GM18907 (cell line): ENCODE data around the gene SLC2A5.
"Not testable (repeated sequence)": the region's sequence is repeated elsewhere in the genome, so short reads cannot be mapped to it uniquely, and the experiment has no call there.

Experiments
- ATAC-seq: cut with Tn5 transposase; IDR thresholded peaks from one replicate; pipeline ENCODE4 v1.9.1; 2021; ENCODE audit warnings: mild to moderate bottlenecking, moderate library complexity; ENCODE audit not compliant: unreplicated experiment

Gene SLC2A5

DNA sequence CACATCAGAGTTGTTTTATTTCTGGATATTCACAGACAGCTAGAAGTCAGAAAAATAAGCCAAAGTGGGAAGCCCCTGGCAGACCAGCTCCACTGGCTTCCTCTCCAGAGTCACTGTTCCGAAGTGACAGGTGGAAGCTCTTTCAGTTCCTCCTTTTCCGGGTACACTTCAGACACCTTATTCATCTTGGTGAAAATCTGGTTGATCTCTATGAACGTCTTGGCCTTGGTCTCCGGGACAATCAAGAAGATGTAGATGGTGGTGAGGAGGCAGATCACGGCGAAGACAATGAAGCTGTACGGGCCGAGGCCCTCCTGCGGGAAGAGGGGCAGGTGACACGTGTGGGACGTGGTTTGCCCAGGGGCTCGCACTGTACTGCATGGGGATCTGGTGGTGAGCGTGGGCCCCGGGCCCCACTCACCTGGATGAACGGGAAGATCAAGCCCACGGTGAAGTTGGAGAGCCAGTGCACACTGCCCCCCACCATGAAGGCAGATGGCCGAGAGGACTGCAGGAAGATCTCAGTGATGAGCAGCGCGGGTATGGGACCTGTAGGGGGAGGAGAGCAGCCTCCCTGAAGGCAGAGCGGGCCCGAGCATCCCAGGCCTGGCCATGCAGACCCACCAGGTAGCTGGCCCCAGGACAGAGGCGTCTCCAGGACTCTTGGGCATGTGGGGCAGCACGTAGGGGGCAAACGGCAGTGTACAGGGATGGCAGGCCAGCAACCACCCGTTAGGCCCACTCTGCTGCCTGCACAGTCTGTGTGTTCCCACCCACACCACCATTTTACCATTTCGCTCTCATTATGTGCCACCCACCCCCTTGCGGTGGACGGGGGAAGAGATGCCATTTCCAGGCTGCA, 31.7 kb downstream of the SLC2A5 start:
- ATAC-seq: no peak

GRCh38 chr1:9035226-9035625, 34.2 kb downstream of the SLC2A5 start:
- ATAC-seq: no peak

DNA sequence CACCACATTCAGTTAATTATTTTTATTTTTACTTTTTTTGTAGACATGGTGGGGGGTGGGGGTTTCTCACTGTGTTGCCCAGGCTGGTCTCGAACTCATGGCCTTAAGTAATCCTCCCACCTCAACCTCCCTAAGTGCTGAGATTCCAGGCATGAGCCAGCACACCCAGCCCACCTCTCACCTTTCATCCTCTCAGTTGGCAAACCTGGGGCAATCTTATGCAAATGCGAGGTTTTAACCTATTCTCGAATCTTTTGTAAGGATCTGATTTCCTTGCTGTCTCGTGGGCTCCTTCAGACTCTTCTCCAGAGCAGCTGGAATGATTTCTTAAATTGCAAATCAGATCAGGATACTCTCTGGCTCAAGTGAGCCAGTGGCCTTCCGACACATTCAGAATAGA, 36.1 kb downstream of the SLC2A5 start:
- ATAC-seq: no peak

DNA sequence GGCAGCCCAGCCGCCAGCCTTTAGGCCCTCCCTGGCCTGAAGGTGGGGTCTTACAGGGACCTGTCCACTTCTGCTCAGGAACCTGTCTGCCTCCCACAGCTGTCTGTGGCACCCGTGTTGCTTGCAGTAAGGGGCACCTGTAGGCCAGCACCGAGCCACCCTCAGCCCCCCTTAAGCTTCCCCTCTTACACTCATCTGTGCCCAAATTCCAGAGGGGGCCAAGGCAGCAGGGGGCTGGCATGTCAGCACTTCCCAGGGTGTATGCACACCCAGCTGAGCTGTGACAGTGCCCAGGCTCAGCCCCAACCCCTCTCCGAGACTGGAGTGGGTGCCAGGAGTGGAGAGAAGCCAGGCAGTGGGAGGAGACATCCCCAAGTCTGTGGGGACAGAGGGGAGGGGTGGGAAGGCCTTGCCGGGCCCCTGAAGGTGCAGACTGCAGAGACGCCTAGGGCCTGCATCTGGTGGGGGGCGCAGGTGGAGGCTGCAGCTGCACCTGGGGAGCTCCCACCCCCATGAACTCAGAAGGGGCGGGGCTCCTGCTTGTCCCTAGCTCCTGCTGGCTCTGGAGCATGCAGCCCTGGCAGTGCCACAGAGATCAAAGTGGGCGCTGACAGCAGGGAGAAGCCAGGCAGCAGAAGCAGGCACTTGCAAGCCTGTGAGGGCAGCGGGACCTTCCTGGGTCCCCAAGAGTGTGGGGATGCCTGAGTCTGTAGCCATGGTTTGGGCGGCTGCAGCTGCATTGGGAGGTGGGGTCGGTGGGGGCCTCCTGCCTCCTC, 37.8 kb downstream of the SLC2A5 start:
- ATAC-seq: no peak

DNA sequence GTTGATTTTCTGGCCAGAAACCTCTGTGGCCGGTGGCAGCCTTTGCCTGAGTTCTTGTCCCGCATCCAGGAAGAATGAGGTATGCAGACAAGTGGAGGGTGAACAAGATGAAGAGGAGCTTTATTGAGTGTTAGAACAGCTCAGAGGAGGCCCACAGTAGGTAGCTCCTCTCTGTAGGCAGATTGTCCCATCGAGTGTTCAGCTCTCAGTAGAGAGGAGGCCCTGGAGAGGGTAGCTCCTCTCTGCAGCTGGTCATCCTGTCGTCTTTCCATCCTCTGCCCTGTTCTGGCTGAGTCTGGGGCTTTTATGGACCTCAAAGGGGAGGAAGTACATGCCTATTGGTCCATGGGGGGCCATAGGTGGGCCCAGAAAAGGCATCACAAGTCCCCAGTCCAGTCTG, 38.4 kb downstream of the SLC2A5 start:
- not testable (repeated sequence) for ATAC-seq

DNA sequence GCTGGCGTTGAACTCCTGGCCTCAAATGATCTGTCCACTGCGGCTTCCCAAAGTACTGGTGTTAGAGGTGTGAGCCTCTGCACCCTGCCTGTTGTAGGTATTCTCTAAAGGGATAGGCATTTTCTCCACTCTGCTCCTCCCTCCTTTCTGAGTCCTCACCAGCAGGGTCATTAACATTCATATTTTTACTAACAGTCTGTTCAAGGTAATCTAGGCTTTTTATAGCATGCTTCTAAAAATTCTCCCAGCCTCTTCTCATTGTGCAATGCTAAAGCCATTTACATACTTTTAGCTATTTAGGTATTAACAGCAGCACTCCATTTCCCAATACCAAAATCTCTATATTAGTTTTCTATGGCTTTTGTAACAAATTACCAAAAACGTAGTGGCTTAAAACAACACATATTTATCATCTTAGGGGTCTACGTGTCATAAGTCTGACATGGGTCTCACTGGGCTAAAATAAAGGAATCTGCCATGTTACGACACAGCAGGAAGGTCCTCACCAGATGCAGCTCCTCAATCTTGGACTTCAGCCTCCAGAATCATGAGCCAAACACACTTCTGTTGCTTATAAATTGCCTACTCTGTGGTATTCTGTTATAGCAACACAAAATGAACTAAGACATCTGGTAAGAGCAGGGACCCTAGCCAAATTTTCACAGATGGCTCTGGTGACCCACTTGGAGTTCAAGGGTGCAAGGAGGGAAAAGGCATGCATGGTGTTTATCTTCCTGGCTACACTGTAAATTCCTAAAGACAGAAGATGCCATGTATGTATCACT, 40.3 kb downstream of the SLC2A5 start:
- no peak for ATAC-seq

GRCh38 chr1:9027307-9027706, 42.1 kb downstream of the SLC2A5 start:
- ATAC-seq: no peak

DNA sequence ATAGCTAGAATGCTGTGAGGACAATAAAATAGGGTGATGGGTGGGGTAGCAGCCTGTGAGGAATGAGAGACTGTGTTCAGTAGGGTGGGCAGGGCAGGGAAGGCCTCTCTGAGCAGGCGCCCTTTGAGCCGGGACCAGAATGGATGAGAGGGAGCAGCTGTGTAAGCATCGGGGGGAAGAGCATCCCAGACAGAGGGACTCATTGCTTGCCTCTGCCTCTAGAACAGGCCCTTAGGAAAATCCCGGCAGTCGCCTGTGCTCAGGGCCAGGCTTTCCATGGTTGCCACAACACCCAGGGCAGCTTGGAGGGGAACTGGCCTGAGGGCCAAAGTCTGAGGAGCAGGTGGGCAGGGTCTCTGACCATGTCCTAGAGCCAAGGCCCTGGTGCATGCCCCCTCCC, 44.0 kb downstream of the SLC2A5 start:
- no peak for ATAC-seq

DNA sequence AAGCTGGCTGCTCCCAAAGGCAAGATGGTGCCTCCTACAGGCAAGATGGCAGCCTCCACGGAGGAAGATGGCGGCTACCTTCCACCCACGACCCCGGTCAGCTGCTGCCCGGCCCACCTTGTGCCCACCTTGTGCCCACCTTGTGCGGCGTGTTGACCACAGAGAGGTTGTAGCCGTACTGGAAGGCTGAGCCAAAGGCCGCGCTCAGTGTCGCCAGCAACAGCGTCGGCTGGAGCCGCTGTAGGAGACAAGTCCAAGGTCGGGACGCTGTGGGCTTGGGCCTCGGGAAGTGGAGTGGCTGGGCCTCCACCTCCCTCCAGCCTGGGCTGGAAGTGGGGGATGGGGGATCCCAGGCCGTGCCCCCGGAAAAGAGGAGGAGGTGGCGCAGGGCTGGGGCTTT, 44.6 kb downstream of the SLC2A5 start:
- no peak for ATAC-seq

DNA sequence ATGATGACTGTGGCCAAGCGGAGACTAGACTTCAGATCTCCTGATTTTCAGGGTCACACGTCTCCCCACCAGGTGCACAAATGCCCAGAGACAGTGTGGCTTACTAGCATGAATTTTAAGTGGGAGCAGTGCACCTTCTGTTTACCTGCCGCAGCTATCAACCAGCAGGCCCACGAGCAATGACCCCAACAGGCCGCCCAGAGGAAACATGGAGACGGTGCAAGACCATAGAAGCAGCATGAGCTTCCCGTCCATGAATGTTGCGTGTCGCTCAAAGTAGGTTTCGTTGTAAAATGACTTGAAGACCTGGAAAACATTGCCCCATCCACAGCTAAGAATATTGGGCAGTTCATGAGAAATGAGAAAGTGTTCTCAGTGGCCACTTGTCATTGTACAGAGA, 46.7 kb downstream of the SLC2A5 start:
- no peak for ATAC-seq

GRCh38 chr1:9022026-9022738, 47.3 kb downstream of the SLC2A5 start:
- not testable (repeated sequence) for ATAC-seq

DNA sequence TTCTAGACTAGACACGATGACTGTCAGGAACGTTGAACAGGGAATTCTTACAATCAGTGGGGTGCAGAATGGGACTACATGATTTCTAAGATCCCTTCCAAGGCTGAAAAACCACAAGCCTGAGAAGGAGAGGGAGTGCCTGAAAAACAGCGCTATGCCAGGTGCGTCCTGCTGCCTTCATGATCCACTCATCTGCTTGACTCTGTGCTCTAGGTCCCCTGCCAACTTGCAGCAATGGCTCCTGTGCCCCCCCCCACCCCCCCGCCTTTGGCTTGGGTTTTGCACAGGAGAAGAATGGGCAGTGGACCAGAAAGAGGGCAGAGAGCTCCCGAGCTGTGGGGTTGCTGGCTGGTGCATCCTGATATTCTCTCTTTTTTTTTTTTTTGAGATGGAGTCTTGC, 49.1 kb downstream of the SLC2A5 start:
- ATAC-seq: no peak

GRCh38 chr1:9019896-9020295, 49.5 kb downstream of the SLC2A5 start:
- no peak for ATAC-seq

DNA sequence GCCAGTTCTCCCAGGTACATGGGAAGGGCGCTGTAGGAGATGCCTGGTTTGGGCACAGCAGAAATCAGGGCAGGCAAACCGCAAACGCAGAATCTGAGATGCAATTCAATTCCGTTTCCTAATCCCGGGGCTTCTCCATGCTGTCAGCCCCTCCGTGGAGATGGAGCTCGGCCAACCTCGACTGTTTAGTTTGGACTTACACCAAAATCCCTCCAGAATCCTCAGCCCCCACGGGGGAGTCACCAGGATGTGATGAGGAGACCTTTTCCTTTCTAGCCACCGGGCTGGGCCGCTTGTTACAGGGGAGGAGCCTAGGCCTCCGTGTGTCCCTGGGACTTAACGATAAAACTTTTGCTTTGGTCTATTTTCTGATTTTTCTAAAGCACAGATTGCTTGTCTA, 51.1 kb downstream of the SLC2A5 start:
- no peak for ATAC-seq

- ATAC-seq: no peak
Measured at GRCh38 chr1:9016455-9016854, 53.0 kb downstream of the SLC2A5 start.

DNA sequence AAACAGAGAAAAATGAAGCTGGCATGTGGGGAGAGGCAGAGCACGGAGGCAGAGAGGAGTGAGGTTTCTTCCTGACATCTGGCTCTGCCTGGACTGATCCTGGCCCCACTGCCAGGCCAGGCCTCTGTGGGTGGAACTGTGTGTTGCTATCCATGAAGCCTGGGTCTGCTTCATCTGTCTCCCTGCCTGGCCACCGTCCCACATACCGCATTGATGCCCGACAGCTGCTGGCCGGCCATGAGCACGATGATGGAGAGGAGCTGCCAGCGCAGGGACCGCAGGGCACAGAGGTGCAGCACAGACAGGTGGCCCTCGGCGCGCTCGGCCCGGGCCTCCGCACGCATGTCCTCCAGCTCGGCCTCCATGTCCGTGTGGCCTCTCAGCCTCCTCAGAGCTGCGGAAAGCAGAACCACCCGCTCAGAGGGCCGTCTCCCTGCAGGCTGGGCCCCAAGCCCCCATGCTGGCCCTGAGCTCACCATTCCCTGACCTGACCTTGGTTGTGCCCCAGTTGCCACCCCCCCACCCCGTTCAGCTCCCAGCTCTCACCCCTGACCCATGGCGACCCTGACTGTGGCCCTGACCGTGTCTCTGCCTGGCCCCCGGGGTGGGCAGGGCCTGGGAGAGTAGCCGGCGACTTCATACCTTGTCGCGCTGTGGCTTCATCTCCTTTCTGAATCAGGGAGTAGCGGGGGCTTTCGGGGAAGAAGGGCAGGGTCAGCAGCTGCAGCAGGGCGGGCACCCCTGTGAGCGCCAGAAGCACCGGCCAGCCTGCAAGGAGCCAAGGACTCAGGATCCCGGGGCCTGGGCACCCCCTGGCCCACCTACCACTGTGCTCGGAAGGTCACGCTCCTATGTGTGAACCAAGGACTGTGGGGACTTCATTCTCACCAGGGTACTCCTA, 54.7 kb downstream of the SLC2A5 start:
- no peak for ATAC-seq

DNA sequence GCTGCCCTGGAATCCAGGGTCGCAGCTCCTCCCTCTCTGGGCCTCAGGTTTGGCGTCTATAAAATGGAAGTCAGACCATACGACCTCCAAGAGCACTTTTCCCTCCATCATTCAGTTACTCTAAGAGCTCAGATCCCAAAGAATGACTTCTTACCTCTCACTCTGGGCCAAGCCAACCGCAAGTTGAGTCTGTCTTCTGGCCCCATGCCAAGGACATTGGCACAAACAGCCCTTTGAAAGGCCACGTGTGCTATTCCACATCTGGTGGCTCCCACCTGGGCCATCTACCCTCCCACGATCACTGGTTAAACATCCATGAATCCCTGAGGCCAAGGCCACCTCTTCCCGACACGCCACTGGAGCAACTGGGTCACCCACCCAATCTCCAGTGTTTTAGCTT, 55.6 kb downstream of the SLC2A5 start:
- ATAC-seq: no peak

DNA sequence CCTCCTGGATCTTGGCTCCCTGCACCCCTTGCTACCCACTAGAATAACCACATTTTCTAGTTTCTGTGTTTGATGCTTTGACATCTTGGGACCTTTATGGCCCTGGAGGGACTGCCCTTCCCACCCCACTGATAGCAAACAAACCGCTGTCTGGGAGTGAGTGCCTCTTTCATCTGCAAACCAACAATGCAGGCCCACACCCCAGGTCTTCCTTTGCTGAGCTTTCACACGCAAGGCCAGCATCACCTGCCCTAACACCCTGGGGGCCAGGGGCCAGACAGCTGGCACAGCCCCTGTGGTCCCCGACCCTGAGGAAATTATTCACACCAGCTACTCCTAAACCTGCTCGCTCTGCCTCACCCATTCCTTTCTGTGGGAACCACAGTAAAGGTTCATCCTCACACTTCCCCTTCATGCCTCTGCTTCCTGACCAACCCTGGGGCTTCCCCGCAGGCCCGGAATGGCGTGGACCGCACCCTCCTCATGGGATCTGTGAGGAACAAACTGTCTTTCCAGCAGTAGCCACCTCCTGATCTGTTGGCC, 58.6 kb downstream of the SLC2A5 start:
- peak; percentile 54 for ATAC-seq
